Measurements from ENCODE around the gene FNIP1.

DNA sequence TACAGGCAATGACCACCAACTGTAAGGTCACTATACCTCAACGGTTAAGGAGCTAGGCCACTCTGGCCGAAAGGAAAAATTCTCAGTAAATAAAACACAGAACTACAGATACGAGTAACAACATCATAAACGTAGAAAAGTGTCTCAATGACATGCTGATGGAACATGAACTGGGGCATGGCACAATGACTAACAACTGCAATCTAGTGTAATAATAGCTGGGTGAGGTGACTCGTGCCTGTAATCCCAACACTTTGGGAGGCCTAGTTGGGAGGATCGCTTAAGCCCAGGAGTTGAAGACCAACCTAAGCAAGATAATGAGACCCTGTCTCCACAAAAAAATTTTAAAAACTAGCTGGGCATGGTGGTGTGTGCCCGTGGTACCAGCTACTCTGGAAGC lies 152.0 kb downstream of the FNIP1 start:
- TF ChIP-seq, protein P1, sequence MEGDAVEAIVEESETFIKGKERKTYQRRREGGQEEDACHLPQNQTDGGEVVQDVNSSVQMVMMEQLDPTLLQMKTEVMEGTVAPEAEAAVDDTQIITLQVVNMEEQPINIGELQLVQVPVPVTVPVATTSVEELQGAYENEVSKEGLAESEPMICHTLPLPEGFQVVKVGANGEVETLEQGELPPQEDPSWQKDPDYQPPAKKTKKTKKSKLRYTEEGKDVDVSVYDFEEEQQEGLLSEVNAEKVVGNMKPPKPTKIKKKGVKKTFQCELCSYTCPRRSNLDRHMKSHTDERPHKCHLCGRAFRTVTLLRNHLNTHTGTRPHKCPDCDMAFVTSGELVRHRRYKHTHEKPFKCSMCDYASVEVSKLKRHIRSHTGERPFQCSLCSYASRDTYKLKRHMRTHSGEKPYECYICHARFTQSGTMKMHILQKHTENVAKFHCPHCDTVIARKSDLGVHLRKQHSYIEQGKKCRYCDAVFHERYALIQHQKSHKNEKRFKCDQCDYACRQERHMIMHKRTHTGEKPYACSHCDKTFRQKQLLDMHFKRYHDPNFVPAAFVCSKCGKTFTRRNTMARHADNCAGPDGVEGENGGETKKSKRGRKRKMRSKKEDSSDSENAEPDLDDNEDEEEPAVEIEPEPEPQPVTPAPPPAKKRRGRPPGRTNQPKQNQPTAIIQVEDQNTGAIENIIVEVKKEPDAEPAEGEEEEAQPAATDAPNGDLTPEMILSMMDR (IDR thresholded peaks at IDR 0.05) = no peak
- TF ChIP-seq EZH2 (IDR thresholded peaks at IDR 0.05; ENCODE audit: borderline replicate concordance, insufficient read depth, low read depth, low read length, poor library complexity, severe bottlenecking) = no peak
